IPS-18a (cell line): ENCODE measurements around the gene GRM5.

Experiments used
- H3K27ac ChIP-seq: one replicate; pipeline ENCODE4 v1.5.1; 2013; ENCODE audit warnings: low read length
- H3K27me3 ChIP-seq: one replicate; pipeline ENCODE4 v1.6.1; 2013; ENCODE audit warnings: mild to moderate bottlenecking, low read length; ENCODE audit not compliant: control insufficient read depth, insufficient read depth
- H3K36me3 ChIP-seq: one replicate; pipeline ENCODE4 v1.6.1; 2013; ENCODE audit warnings: low read depth, low read length; ENCODE audit not compliant: control insufficient read depth
- H3K4me1 ChIP-seq: one replicate; pipeline ENCODE4 v1.6.1; 2013; ENCODE audit warnings: low read depth, low read length; ENCODE audit not compliant: control insufficient read depth
- H3K4me3 ChIP-seq: one replicate; pipeline ENCODE4 v1.5.1; 2013; ENCODE audit warnings: low read length
- H3K9ac ChIP-seq: one replicate; pipeline ENCODE4 v1.6.1; 2013; ENCODE audit warnings: mild to moderate bottlenecking, low read length, moderate library complexity
- H3K9me3 ChIP-seq: one replicate; pipeline ENCODE4 v1.6.1; 2013; ENCODE audit warnings: low read depth, low read length; ENCODE audit not compliant: control insufficient read depth

The GRM5 gene

DNA sequence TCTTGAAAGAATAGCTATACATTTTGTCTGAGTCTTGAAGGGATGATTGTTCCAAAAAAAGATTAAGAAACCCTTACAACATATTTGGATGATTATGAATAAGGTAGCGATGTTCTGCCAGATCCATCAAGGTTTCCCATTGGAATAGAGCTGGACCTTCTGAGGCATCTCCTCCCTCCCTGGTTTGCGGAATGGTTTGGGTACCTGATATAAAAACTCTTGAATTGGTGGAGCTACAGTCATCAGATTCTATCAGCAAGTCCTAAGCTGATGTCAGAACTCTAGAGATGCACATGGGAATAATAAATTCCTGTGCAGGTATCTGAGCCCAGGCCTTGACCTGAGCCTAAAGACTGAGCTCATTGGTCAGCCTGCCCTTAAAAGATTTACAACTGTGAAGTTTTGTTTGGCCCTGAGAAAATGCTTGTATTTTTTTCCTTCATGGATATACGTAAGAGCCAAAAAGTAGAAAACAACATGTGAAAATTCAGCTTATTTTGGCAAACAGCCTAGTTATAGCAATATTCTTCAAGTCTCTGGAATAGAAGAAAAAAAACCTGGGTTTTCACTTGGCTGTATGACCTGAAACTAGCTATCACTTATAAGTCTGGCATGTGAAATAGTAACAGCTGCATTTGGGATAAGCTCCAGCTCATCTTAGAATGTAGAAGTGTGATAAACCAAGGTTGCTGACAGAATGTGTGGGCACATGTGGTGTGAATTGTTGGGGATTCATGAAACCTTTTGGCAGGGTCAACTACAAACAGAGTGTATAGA, 462.5 kb downstream of the GRM5 start:
- Histone ChIP-seq H3K4me3 (no peak overlapping the region), H3K9ac (no peak overlapping the region), H3K27ac (no peak overlapping the region)

DNA sequence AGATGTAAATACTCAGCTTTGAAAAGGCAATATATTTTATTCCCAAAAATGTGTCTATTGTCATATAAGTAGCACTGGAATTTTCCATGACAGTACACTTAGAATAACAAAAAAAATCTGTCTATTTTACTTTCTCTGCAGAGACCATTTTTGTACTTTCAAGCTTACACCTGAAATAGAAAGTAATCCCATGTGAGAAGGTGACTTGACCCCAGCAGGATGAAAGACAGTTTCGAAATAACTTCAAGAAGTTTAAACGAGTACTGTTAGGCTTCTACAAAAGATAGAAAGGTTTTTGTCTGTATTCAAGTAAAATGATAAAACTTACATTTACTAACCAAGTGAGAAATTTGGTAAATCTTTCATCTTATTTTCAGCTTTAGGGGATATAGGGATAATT, 468.4 kb downstream of the GRM5 start:
- H3K9me3 ChIP-seq: no peaks in the 10 kb centered on the region

More for the DNA sequence above, 462.5 kb downstream of the GRM5 start:
- Histone ChIP-seq H3K36me3 (no peaks in the 10 kb centered on the region), H3K27me3 (no peaks in the 10 kb centered on the region), H3K9me3 (no peaks in the 10 kb centered on the region), H3K4me1 (no peaks in the 10 kb centered on the region)

DNA sequence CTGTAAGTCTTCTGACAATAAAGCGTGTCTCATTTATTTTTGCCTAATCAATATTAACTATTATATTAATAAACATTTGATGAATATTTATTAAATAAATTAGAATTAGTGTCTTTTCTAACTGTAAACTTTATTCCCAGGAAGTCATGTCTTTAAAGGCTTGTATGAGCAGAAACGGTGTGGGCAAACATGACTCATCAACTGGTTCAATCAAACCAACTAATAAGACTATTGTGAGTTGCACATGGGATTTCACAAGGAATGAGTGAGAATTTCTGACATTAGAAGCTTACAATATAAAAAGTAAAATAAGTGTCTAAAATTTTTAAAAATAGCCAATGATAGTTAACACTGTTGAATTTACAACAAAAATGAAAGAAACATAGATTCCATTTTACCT, 469.0 kb downstream of the GRM5 start:
- no peak overlapping the region for H3K9ac ChIP-seq
- H3K9me3 ChIP-seq: no peaks in the 10 kb centered on the region
- no peaks in the 10 kb centered on the region for H3K4me1 ChIP-seq
- no peaks in the 10 kb centered on the region for H3K36me3 ChIP-seq
- no peak overlapping the region for H3K4me3 ChIP-seq
- no peak overlapping the region for H3K27ac ChIP-seq
- no peaks in the 10 kb centered on the region for H3K27me3 ChIP-seq

More for the DNA sequence above, 468.4 kb downstream of the GRM5 start:
- Histone ChIP-seq H3K4me3 (no peak overlapping the region), H3K27me3 (no peaks in the 10 kb centered on the region), H3K36me3 (no peaks in the 10 kb centered on the region), H3K9ac (no peak overlapping the region), H3K27ac (no peak overlapping the region), H3K4me1 (no peaks in the 10 kb centered on the region)

DNA sequence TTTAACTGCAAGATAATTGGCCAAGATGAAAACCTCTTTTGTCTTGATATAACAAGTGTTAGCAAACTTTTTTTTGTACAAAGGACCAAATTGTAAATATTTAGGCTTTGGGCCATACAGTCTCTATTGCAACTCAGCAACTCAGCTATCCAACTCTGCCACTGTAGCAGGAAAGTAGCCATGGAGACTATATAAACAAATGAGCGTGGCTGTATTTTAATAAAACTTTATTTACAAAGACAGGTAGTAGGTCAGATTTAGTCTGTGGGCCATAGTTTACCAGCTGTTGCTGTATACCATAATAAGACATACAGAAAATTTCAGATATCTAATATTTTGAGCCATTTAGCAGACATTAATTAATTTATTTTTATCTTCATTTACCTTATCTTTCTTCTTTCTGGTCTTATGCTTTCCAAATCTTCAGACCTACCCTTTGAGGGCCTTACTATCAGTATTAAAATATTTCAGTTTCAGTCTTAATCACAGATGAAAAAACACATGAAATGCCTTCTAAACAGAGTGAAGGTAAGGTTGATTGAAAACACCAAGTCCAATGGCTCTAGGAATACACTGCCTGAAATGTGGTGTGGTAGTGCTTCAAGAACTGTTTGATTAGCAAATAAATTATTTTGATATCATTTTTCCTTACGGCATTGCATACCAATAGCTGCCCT, 471.4 kb downstream of the GRM5 start:
- Histone ChIP-seq H3K9me3 (no peaks in the 10 kb centered on the region), H3K4me1 (no peaks in the 10 kb centered on the region), H3K27ac (no peak overlapping the region), H3K27me3 (no peaks in the 10 kb centered on the region), H3K36me3 (no peaks in the 10 kb centered on the region), H3K9ac (no peak overlapping the region), H3K4me3 (no peak overlapping the region)

DNA sequence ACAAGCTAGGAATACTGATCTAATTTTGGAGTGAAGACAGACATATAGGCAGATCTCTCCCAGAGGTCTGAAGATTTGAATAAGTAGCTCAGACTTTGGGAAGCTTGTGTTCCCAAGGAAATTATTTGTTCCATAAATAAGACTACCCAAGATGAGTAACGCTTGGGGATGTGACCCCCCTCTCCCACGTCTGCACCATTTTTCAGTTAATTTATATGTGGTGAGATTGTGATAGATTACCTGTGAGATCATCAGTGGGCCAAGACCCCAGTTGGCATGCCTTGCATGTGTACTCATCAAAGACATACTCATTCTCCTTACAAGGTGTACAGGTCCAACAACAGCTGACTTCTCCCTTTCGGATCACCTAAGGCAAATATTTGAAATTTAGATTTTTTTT, 475.4 kb downstream of the GRM5 start:
- H3K36me3 ChIP-seq: no peaks in the 10 kb centered on the region
- H3K27me3 ChIP-seq: no peaks in the 10 kb centered on the region
- no peak overlapping the region for H3K27ac ChIP-seq
- H3K4me1 ChIP-seq: no peaks in the 10 kb centered on the region
- no peak overlapping the region for H3K4me3 ChIP-seq
- no peak overlapping the region for H3K9ac ChIP-seq
- no peaks in the 10 kb centered on the region for H3K9me3 ChIP-seq

DNA sequence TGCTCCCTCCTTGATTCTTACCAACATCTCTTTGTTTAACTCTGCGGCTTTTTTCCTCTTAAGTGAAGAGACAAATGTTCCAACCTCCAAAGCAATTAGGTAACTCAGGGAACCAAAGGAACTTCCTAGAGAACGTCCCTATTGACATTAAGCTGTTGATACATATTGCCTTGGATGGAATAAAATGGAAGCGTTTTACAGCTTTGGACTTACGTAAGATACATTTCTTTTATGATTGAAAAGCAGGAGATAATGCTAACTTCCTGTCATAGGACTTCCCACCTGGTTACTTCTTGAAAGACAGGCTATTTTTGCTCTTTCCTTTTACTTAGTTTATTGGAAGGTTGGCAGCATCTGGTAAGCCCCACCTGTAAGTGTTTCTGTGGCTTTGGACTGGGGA, 482.5 kb downstream of the GRM5 start:
- Histone ChIP-seq H3K27me3 (no peaks in the 10 kb centered on the region), H3K4me1 (no peaks in the 10 kb centered on the region), H3K9ac (no peak overlapping the region), H3K4me3 (no peak overlapping the region), H3K9me3 (no peaks in the 10 kb centered on the region), H3K27ac (no peak overlapping the region), H3K36me3 (no peaks in the 10 kb centered on the region)

DNA sequence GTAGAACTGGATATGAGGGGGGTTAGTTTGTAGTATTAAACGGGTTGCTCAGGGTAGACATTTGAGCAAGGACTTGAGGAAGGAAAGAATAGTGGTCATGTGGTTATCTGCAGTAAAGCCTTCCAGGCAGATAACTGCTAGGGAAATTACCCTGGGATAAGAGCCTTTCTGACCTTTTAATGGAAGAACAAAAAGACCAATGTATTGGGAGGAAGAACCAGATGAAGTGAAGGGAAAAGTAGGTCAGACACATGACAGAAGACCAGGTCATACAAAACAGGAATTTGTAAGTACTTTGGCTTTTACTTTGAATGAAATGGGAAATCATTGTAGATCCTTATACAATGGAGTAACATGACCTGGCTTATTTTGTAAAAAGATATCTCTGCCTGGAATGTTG, 486.3 kb downstream of the GRM5 start:
- H3K27me3 ChIP-seq: no peaks in the 10 kb centered on the region
- H3K27ac ChIP-seq: no peak overlapping the region
- H3K4me1 ChIP-seq: no peaks in the 10 kb centered on the region
- H3K36me3 ChIP-seq: no peaks in the 10 kb centered on the region
- H3K4me3 ChIP-seq: no peak overlapping the region
- H3K9me3 ChIP-seq: no peaks in the 10 kb centered on the region
- no peak overlapping the region for H3K9ac ChIP-seq

DNA sequence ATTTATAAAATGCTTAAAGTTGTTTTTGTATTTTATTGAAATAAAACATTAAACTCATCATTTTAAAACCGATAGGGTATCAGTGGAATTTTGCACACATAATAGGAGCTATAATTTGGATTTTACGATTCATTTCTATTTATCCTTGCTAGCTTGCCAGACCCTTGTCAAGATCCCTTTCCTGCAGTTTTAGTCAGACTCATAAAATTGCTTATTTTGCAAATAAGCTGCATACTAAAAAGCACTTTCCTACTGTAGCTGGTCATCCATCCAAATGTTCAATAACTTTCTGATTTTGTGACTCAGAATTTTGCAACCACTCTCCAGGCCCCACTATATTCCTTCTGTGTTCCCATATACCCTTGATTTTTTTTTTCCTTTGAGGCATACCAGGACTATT, 489.0 kb downstream of the GRM5 start:
- no peaks in the 10 kb centered on the region for H3K4me1 ChIP-seq
- H3K36me3 ChIP-seq: no peaks in the 10 kb centered on the region
- H3K9me3 ChIP-seq: no peaks in the 10 kb centered on the region
- no peak overlapping the region for H3K9ac ChIP-seq
- H3K27ac ChIP-seq: no peak overlapping the region
- no peak overlapping the region for H3K4me3 ChIP-seq
- no peaks in the 10 kb centered on the region for H3K27me3 ChIP-seq

DNA sequence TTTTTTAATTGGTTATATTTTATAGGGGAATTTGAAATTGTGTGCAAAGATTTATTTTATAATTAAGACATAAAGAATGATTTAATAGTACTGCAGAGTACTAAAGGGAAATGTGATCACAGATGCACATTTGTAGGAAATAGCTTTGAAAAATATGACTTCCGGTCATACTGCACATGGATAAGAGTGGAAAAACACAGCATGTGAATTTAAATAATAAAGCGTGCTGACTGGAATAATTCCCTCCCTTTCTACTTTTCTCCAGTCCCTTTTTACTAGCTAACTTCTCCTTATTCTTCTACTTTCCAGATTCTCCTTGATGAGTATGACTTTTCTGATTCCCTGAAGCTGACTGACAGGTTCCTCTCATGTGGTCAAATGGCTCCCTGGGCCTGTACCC, 489.9 kb downstream of the GRM5 start:
- H3K9ac ChIP-seq: no peak overlapping the region
- no peaks in the 10 kb centered on the region for H3K27me3 ChIP-seq
- H3K4me1 ChIP-seq: no peaks in the 10 kb centered on the region
- no peaks in the 10 kb centered on the region for H3K36me3 ChIP-seq
- H3K4me3 ChIP-seq: no peak overlapping the region
- no peak overlapping the region for H3K27ac ChIP-seq
- no peaks in the 10 kb centered on the region for H3K9me3 ChIP-seq

DNA sequence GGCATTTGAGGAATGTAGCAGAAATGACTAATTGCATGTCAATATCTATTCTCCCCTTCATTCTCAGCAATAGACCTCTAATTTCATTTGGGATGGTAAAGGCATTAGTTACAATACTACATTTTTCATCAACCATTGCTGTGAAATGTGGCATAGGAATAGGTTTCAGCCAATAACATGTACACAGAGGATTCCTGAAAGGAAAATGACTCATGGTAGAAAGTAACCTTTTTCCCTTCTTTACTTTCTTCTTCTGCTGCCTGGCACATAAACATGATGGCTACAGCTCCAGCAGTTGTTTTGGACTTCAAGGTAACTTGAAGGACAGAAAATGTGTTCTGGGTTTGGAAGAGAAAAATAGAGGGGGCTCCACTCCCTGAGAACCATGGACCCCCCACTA, 496.4 kb downstream of the GRM5 start:
- H3K9me3 ChIP-seq: no peaks in the 10 kb centered on the region
- H3K27me3 ChIP-seq: no peaks in the 10 kb centered on the region
- no peak overlapping the region for H3K4me3 ChIP-seq
- H3K36me3 ChIP-seq: no peaks in the 10 kb centered on the region
- H3K27ac ChIP-seq: no peak overlapping the region
- H3K9ac ChIP-seq: no peak overlapping the region
- no peaks in the 10 kb centered on the region for H3K4me1 ChIP-seq

DNA sequence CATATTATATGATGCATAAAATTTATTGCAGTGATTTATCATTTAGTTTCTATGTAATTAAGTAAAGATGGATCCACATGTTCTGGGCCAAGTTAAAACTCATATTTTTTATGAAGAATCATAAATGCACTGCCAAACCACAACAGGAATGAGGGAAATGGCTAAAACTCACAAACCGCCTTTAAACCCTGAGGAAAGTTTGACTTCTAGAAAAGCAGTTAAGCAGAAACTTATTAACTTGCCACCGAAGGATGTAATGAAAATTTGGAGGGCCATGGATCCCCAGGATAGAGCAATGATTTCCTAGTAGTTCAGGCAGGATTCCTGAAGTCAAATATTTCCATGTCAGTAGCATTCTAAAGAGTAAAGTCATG, 510.0 kb downstream of the GRM5 start:
- no peaks in the 10 kb centered on the region for H3K9me3 ChIP-seq
- no peaks in the 10 kb centered on the region for H3K36me3 ChIP-seq
- H3K27ac ChIP-seq: no peak overlapping the region
- peaks cover 4% of the 10 kb centered on the region for H3K4me1 ChIP-seq
- no peaks in the 10 kb centered on the region for H3K27me3 ChIP-seq
- no peak overlapping the region for H3K4me3 ChIP-seq
- H3K9ac ChIP-seq: no peak overlapping the region
